Bronchial epithelial cell (primary cell): ENCODE measurements around the gene CIAO2A. TPM values are rescaled to one million over a fixed set of nuclear protein-coding genes. Genes with fewer than 3 reads are reported as not detected.

Experiments used
- DNase-seq: peaks from one replicate; pipeline ENCODE4 v3.0.0-alpha.2; 2010; ENCODE audit warnings: low read depth
- FAIRE-seq: peaks from 2 replicates; lab custom pipeline; 2011; peaks lifted over from hg19 to GRCh38; lab: Jason Lieb, UNC
- H3K27me3 ChIP-seq: 2 replicates; pipeline ENCODE4 v1.5.1; 2011; ENCODE audit warnings: low read length; ENCODE audit not compliant: control insufficient read depth, insufficient read depth
- H3K36me3 ChIP-seq: 2 replicates; pipeline ENCODE4 v1.5.1; 2011; ENCODE audit warnings: low read length; ENCODE audit not compliant: control insufficient read depth, insufficient read depth
- H3K4me3 ChIP-seq: 2 replicates; pipeline ENCODE4 v1.5.1; 2011; ENCODE audit warnings: mild to moderate bottlenecking, low read depth, low read length, control low read depth
- CTCF ChIP-seq: IDR thresholded peaks from 2 replicates; pipeline ENCODE4 v1.5.1; 2011; ENCODE audit warnings: mild to moderate bottlenecking, moderate library complexity, low read length, control low read depth, inconsistent platforms; ENCODE audit not compliant: insufficient read depth, severe bottlenecking
- total RNA-seq: library from RNA; depleted of rRNA; stranded (reverse); fragments of >200 nt; gene quantifications from 2 replicates; pipeline ENCODE4 v1.2.1, GENCODE V29; 2014

The CIAO2A gene
- total RNA-seq, 1 donor from 2014 or later = 62.1 TPM

DNA sequence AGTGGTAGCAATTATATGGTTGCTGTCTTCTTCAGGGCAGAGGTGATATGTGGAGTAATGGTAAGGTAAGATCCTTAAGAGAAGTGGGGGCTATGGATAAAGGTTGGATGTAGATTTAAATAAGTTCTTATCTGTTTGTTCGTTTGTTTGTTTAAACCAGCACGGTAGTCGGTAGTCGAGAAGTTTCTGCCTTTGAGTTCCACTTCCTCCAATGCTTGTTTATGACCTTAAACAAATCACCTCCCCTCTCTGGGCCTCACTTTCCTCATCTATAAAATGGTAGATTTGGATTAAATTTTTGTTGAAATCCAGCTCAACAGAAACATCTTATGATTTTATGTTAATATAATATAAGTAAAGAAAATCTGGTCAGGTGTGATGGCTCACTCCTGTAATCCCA lies 59.1 kb downstream of the CIAO2A start:
- Histone ChIP-seq H3K4me3 (no peak overlapping the region), H3K36me3 (no peaks in the 10 kb centered on the region), H3K27me3 (peaks cover 5% of the 10 kb centered on the region)
- DNase-seq = no peak
- FAIRE-seq = no peak
- no peak for TF ChIP-seq CTCF

- no peak for TF ChIP-seq CTCF
- Histone ChIP-seq H3K36me3 (no peaks in the 10 kb centered on the region), H3K4me3 (no peak overlapping the region), H3K27me3 (no peaks in the 10 kb centered on the region)
- FAIRE-seq (no peak), DNase-seq (no peak)
Measured at GRCh38 chr15:64032329-64032728, 61.3 kb downstream of the CIAO2A start.

GRCh38 chr15:64030123-64030522 lies 63.5 kb downstream of the CIAO2A start:
- DNase-seq (no peak), FAIRE-seq (no peak)
- TF ChIP-seq CTCF = no peak
- Histone ChIP-seq H3K27me3 (no peaks in the 10 kb centered on the region), H3K36me3 (no peaks in the 10 kb centered on the region), H3K4me3 (no peak overlapping the region)

- DNase-seq (no peak), FAIRE-seq (no peak)
- H3K4me3 ChIP-seq = no peak overlapping the region
- H3K36me3 ChIP-seq = no peaks in the 10 kb centered on the region
- H3K27me3 ChIP-seq = no peaks in the 10 kb centered on the region
- TF ChIP-seq CTCF = no peak
Measured at GRCh38 chr15:64029633-64030032, 64.0 kb downstream of the CIAO2A start.

DNA sequence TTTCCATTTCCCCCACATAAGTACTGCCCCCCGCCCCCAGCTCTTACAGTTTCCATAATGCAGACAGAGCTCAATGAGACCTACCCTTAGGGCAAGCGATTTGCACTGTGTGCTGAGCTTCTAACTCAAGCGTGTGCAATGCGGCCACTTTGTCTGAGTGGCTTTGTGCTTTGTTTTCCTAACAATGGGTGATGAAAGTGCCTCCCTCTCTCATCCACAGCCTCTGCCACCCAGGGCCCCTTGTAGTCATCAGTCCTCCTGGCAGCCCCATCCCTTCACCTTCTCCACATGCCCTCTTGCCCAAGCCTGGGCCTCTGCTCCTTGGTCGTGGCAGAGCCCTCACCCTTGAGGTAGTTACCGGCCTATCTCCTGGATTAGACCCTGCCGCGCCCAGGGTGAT lies 64.5 kb downstream of the CIAO2A start:
- no peaks in the 10 kb centered on the region for H3K36me3 ChIP-seq
- DNase-seq = no peak
- H3K27me3 ChIP-seq = no peaks in the 10 kb centered on the region
- H3K4me3 ChIP-seq = no peak overlapping the region
- FAIRE-seq = no peak
- no peak for TF ChIP-seq CTCF

GRCh38 chr15:64026591-64026990 lies 67.0 kb downstream of the CIAO2A start:
- no peak for TF ChIP-seq CTCF
- no peak for DNase-seq
- no peak overlapping the region for H3K4me3 ChIP-seq
- peaks cover 2% of the 10 kb centered on the region for H3K27me3 ChIP-seq
- no peak for FAIRE-seq
- H3K36me3 ChIP-seq = no peaks in the 10 kb centered on the region
